Measurements from ENCODE around the gene ALKBH5. TPM values are rescaled to one million over a fixed set of nuclear protein-coding genes. Genes with fewer than 3 reads are reported as not detected.

Gene ALKBH5
- total RNA-seq, 1 experiment from 2014 or later, result 119 TPM

DNA sequence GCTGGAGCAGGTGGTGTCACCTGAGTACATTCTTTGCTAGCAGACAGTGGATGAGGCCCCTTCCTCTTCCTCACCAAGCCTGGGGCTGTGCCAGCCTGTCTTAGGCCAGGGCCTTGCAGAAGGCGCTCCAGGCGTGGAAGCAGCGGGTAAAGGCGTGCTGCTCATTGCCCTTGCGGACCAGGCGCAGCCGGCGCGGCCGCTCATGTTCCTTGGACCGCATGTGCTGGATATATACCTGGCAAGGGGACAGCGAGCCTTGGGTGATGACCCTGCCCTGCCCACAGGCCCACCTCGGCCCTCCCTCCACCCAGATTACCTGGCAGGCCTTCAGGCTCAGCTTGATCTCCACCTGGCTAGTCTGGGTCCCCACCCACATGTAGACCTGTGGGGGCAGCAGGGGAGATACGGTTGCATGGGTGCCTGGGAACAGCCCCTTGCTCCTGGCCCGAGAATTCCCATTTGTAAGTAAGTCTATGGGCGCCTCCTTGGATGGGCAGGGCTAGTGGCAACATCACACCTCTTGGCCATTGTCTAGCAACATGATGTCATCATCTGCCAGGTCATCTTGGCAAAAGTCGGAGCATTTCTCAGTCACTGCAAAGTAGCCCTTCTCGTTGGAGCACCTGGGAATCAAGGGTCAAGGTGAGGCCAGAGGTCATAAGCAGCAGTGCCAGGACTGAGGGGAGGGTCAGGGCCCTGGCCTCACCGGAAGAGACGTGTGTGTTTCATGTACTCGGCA is 61.6 kb downstream of the ALKBH5 start:
- ChIA-PET POLR2A (ENCODE audit: low non-redundant PET) (no interaction called here), CTCF (no interaction called here)
- Histone ChIP-seq H3K36me3 (ENCODE audit: insufficient read depth, low read length, poor library complexity, severe bottlenecking) (peaks cover 29% of the 10 kb centered on the region), H3K27me3 (replicated peaks; ENCODE audit: insufficient read depth, low read depth, low read length, poor library complexity) (no peaks in the 10 kb centered on the region), H3K4me1 (ENCODE audit: insufficient read depth, low read length, poor library complexity, severe bottlenecking) (no peaks in the 10 kb centered on the region), H3K4me3 (ENCODE audit: low read depth, low read length, poor library complexity, severe bottlenecking) (no peak overlapping the region), H3K27ac (ENCODE audit: low read depth, low read length, poor library complexity, severe bottlenecking) (no peak overlapping the region), H3K9me3 (ENCODE audit: low read depth, low read length, poor library complexity, severe bottlenecking) (no peaks in the 10 kb centered on the region)
- intact Hi-C loops (cut with micrococcal nuclease; ENCODE audit: unreplicated experiment), result no loop called here
- TSS peak; percentile 85 for BruUV-seq (replicated peaks)
- DNase-seq (ENCODE audit: low spot score), result no peak
- TF ChIP-seq EZH2 (IDR thresholded peaks at IDR 0.05; ENCODE audit: borderline replicate concordance, low read depth, low read length, poor library complexity, severe bottlenecking) (no peak), CTCF (conservative IDR thresholded peaks at IDR 0.05; ENCODE audit: low read depth, low read length) (no peak)

- Histone ChIP-seq H3K36me3 (ENCODE audit: insufficient read depth, low read length, poor library complexity, severe bottlenecking) (peaks cover 34% of the 10 kb centered on the region), H3K27ac (ENCODE audit: low read depth, low read length, poor library complexity, severe bottlenecking) (no peak overlapping the region), H3K9me3 (ENCODE audit: low read depth, low read length, poor library complexity, severe bottlenecking) (no peaks in the 10 kb centered on the region), H3K4me1 (ENCODE audit: insufficient read depth, low read length, poor library complexity, severe bottlenecking) (no peaks in the 10 kb centered on the region), H3K4me3 (ENCODE audit: low read depth, low read length, poor library complexity, severe bottlenecking) (no peak overlapping the region), H3K27me3 (replicated peaks; ENCODE audit: insufficient read depth, low read depth, low read length, poor library complexity) (no peaks in the 10 kb centered on the region)
- ChIA-PET POLR2A (ENCODE audit: low non-redundant PET) (no interaction called here), CTCF (no interaction called here)
- no TSS peak for BruUV-seq (replicated peaks)
- intact Hi-C loops (cut with micrococcal nuclease; ENCODE audit: unreplicated experiment), result no loop called here
- DNase-seq (ENCODE audit: low spot score), result no peak
- no peak for TF ChIP-seq CTCF (conservative IDR thresholded peaks at IDR 0.05; ENCODE audit: low read depth, low read length)
- no peak for TF ChIP-seq EZH2 (IDR thresholded peaks at IDR 0.05; ENCODE audit: borderline replicate concordance, low read depth, low read length, poor library complexity, severe bottlenecking)
These were observed 62.6 kb downstream of the ALKBH5 start for GRCh38 chr17:18246109-18246725.

DNA sequence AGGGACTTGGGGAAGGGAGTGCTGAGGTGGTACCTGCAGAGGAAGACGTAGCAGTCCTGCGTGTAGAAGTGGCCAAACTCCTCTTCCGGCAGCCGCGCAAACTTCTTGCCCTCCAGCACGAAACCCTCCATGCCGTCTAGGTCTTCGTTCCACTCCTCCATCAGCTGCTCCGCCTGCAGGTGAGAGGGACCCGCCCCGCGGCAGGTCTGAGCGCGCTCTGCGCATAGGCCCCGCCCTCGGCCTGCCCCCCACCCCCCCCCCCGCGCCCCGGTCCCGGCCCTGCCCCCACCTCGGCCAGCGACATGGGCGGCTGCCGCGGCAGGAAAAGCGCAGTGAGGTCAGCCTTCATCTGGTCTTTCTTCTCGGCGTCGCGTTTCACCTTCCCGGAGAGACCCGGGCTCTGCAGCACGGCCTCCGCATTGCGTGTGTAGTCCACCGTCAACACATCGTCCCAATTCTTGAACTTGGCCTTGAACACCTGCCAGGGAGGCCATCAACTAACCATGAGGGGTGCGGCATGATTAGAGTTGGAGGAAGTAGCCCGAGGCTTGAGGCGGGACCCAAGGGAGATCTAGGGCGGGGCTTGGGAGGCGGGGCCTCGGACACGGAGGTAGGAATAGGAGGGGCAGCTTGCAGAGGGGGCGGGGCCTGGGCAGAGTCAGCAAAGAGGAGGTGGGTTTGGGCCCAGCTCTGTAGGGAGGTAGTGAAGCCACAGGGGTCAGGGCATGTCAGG is 63.4 kb downstream of the ALKBH5 start:
- BruUV-seq (replicated peaks), result no TSS peak
- CTCF ChIA-PET, result no interaction called here
- DNase-seq (ENCODE audit: low spot score), result peak; percentile 74
- TF ChIP-seq CTCF (conservative IDR thresholded peaks at IDR 0.05; ENCODE audit: low read depth, low read length) (no peak), EZH2 (IDR thresholded peaks at IDR 0.05; ENCODE audit: borderline replicate concordance, low read depth, low read length, poor library complexity, severe bottlenecking) (no peak)
- H3K4me1 ChIP-seq (ENCODE audit: insufficient read depth, low read length, poor library complexity, severe bottlenecking), result no peaks in the 10 kb centered on the region
- no peaks in the 10 kb centered on the region for H3K27me3 ChIP-seq (replicated peaks; ENCODE audit: insufficient read depth, low read depth, low read length, poor library complexity)
- H3K4me3 ChIP-seq (ENCODE audit: low read depth, low read length, poor library complexity, severe bottlenecking), result no peak overlapping the region
- H3K9me3 ChIP-seq (ENCODE audit: low read depth, low read length, poor library complexity, severe bottlenecking), result no peaks in the 10 kb centered on the region
- POLR2A ChIA-PET (ENCODE audit: low non-redundant PET), result no interaction called here
- no peak overlapping the region for H3K27ac ChIP-seq (ENCODE audit: low read depth, low read length, poor library complexity, severe bottlenecking)
- intact Hi-C loops (cut with micrococcal nuclease; ENCODE audit: unreplicated experiment), result no loop called here
- peaks cover 39% of the 10 kb centered on the region for H3K36me3 ChIP-seq (ENCODE audit: insufficient read depth, low read length, poor library complexity, severe bottlenecking)

All from A673 (cell line).